Body of pancreas (tissue), 4 donors: ENCODE results near the gene SEMA3D.

Source experiments
- CTCF ChIP-seq, 7 experiments: fragments of 450-650 bp in 4 of 7; fragments of 200-600 bp in 3 of 7; sonication (generic) in 3 of 7; IDR thresholded peaks; one replicate each; pipeline ENCODE4 v1.5.1; 2016 to 2019; ENCODE audit warnings: antibody characterized with exemption in 7 of 7
- POLR2A ChIP-seq, 3 donors: fragments of 450-650 bp; IDR thresholded peaks; one replicate each; pipeline ENCODE4 v1.6.1; 2016; ENCODE audit warnings: antibody characterized with exemption in 3 of 3, mild to moderate bottlenecking in 2 of 3

- TF ChIP-seq CTCF (IDR thresholded peaks at IDR 0.05) (no peak), POLR2A (IDR thresholded peaks at IDR 0.05) (no peak)
Measured at GRCh38 chr7:85065306-85065705, 121.5 kb downstream of the SEMA3D start.
